Activated T-helper 1 cell treated with Interleukin-2 at 50 U/mL for 16 hours (primary cell): ENCODE results near the gene MTCP1.
A peak's percentile ranks its signal among the peaks of the same experiment; 100 is the strongest.

ENCODE experiments used
- DNase-seq: peaks from one replicate; pipeline ENCODE4 v3.0.0-alpha.2; 2020; ENCODE audit warnings: low read depth

Gene MTCP1

GRCh38 chrX:155070975-155071693 is at the start of gene MTCP1, which contains the start of the genes BRCC3 and CMC4:
MTCP1 (minus strand) TSS chrX:155071136; CDS start chrX:155066010, 5,126 bp downstream.
BRCC3 (plus strand) TSS chrX:155071508; CDS start chrX:155071528, 20 bp downstream.
CMC4 (minus strand) TSS chrX:155071136; CDS start chrX:155064023, 7,113 bp downstream.
- peak; percentile 63 for DNase-seq

GRCh38 chrX:155115174-155115819 is 44.4 kb upstream of the MTCP1 start:
- no peak for DNase-seq

- DNase-seq, result no peak
Measured at GRCh38 chrX:155113097-155113496, 42.2 kb upstream of the MTCP1 start.

- DNase-seq, result no peak
Measured at GRCh38 chrX:155112171-155112570, 41.2 kb upstream of the MTCP1 start.

- no peak for DNase-seq
Measured at GRCh38 chrX:155108427-155108826, 37.5 kb upstream of the MTCP1 start.

- DNase-seq, result no peak
Measured at GRCh38 chrX:155105919-155106318, 35.0 kb upstream of the MTCP1 start.

GRCh38 chrX:155094468-155095061 is 23.6 kb upstream of the MTCP1 start:
- no peak for DNase-seq

GRCh38 chrX:155086961-155087735 is 16.2 kb upstream of the MTCP1 start:
- DNase-seq, result no peak

- DNase-seq, result peak; percentile 10
Measured at GRCh38 chrX:155086202-155086840, 15.4 kb upstream of the MTCP1 start.

- no peak for DNase-seq
Measured at GRCh38 chrX:155071694-155072280, 851 bp upstream of the MTCP1 start.

GRCh38 chrX:155070663-155070974 is 317 bp downstream of the MTCP1 start:
- no peak for DNase-seq

- DNase-seq, result no peak
Measured at GRCh38 chrX:155070038-155070437, 898 bp downstream of the MTCP1 start.

- DNase-seq, result no peak
Measured at GRCh38 chrX:155069414-155069813, 1.5 kb downstream of the MTCP1 start.

GRCh38 chrX:155068165-155068564 is 2.8 kb downstream of the MTCP1 start:
- no peak for DNase-seq

GRCh38 chrX:155065035-155065734 is 5.8 kb downstream of the MTCP1 start:
- no peak for DNase-seq

GRCh38 chrX:155061760-155062159 is 9.2 kb downstream of the MTCP1 start:
- no peak for DNase-seq

GRCh38 chrX:155056877-155057792 is 13.8 kb downstream of the MTCP1 start:
- DNase-seq, result peak; percentile 27

- DNase-seq, result no peak
Measured at GRCh38 chrX:155056471-155056870, 14.5 kb downstream of the MTCP1 start.

- DNase-seq, result no peak
Measured at GRCh38 chrX:155055494-155055893, 15.4 kb downstream of the MTCP1 start.

GRCh38 chrX:155054255-155054654 is 16.7 kb downstream of the MTCP1 start:
- DNase-seq, result no peak
